Measurements from ENCODE around the gene KRI1.

GRCh38 chr19:10513223-10513622 is 52.6 kb downstream of the KRI1 start:
- TF ChIP-seq GATA2 (IDR thresholded peaks at IDR 0.05; ENCODE audit: low read depth, low read length) (no peak), GATA3 (IDR thresholded peaks at IDR 0.05; ENCODE audit: low read depth, low read length) (no peak)
